H1 (cell line): ENCODE results near the gene R3HDM1.

Experiments used
- ASH2L ChIP-seq: fragments of 200-600, 300-600 bp; sonication (generic); IDR thresholded peaks from one replicate; pipeline ENCODE4 v1.7.1; 2017; ENCODE audit warnings: low read length
- CREB1 ChIP-seq: IDR thresholded peaks from 2 replicates; pipeline ENCODE4 v1.6.1; 2012; ENCODE audit warnings: inconsistent platforms
- EGR1 ChIP-seq: IDR thresholded peaks from 2 replicates; pipeline ENCODE4 v1.6.1; 2011; ENCODE audit warnings: low read depth, low read length, borderline replicate concordance
- EP300 ChIP-seq, 2 experiments: IDR thresholded peaks; 1 replicate in 1 of 2; 2 replicates in 1 of 2; pipeline ENCODE4 v1.6.1; 2011 to 2012; ENCODE audit warnings: low read depth in 2 of 2, low read length in 2 of 2, mild to moderate bottlenecking in 2 of 2, borderline replicate concordance in 1 of 2, inconsistent platforms in 1 of 2, moderate library complexity in 1 of 2
- EZH2 ChIP-seq: fragments of 200-600 bp; sonication (generic); IDR thresholded peaks from 2 replicates; pipeline ENCODE4 v1.7.1; 2012; ENCODE audit warnings: low read depth, mild to moderate bottlenecking, moderate library complexity, low read length, inconsistent platforms; ENCODE audit not compliant: severe bottlenecking
- HDAC6 ChIP-seq: IDR thresholded peaks from one replicate; pipeline ENCODE4 v1.7.1; 2012; ENCODE audit warnings: low read depth, mild to moderate bottlenecking, inconsistent platforms, low read length, moderate library complexity
- JUN ChIP-seq: IDR thresholded peaks from 2 replicates; pipeline ENCODE4 v1.6.1; 2011; ENCODE audit warnings: low read depth, mild to moderate bottlenecking, improper control_type of control experiment, low read length
- SP2 ChIP-seq: IDR thresholded peaks from 2 replicates; pipeline ENCODE4 v1.6.1; 2012; ENCODE audit warnings: mild to moderate bottlenecking, low read length, inconsistent platforms
- TAF1 ChIP-seq: IDR thresholded peaks from 2 replicates; pipeline ENCODE4 v1.6.1; 2011; ENCODE audit warnings: mild to moderate bottlenecking, low read depth, low read length
- TEAD4 ChIP-seq: IDR thresholded peaks from 2 replicates; pipeline ENCODE4 v1.6.1; 2012; ENCODE audit warnings: low read depth, low read length, inconsistent platforms, mixed read lengths
- YY1 ChIP-seq: IDR thresholded peaks from 2 replicates; pipeline ENCODE4 v1.6.1; 2011; ENCODE audit warnings: low read depth, mild to moderate bottlenecking, low read length
- TF ChIP-seq, protein P1 (sequence below), 3 experiments: IDR thresholded peaks; 1 replicate in 2 of 3; 2 replicates in 1 of 3; pipeline versions ENCODE4 v1.5.1 to v1.6.1; 2011; ENCODE audit warnings: low read length in 3 of 3, mild to moderate bottlenecking in 3 of 3, inconsistent platforms in 2 of 3, low read depth in 1 of 3, moderate library complexity in 1 of 3; ENCODE audit not compliant: insufficient read depth in 1 of 3; ENCODE audit errors: control extremely low read depth in 1 of 3

- no peak for TF ChIP-seq JUN
- TF ChIP-seq, protein P1, sequence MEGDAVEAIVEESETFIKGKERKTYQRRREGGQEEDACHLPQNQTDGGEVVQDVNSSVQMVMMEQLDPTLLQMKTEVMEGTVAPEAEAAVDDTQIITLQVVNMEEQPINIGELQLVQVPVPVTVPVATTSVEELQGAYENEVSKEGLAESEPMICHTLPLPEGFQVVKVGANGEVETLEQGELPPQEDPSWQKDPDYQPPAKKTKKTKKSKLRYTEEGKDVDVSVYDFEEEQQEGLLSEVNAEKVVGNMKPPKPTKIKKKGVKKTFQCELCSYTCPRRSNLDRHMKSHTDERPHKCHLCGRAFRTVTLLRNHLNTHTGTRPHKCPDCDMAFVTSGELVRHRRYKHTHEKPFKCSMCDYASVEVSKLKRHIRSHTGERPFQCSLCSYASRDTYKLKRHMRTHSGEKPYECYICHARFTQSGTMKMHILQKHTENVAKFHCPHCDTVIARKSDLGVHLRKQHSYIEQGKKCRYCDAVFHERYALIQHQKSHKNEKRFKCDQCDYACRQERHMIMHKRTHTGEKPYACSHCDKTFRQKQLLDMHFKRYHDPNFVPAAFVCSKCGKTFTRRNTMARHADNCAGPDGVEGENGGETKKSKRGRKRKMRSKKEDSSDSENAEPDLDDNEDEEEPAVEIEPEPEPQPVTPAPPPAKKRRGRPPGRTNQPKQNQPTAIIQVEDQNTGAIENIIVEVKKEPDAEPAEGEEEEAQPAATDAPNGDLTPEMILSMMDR (IDR thresholded peaks at IDR 0.05; ENCODE audit: control extremely low read depth in 1 of 3, insufficient read depth in 1 of 3, low read depth in 1 of 3, low read length in 3 of 3), result no peak
- no peak for TF ChIP-seq YY1
- TF ChIP-seq ASH2L, result no peak
- no peak for TF ChIP-seq CREB1
- no peak for TF ChIP-seq EZH2
- TF ChIP-seq TEAD4, result no peak
- no peak for TF ChIP-seq SP2
- no peak for TF ChIP-seq EGR1
- TF ChIP-seq EP300 (IDR thresholded peaks at IDR 0.05; ENCODE audit: borderline replicate concordance in 1 of 2, low read depth in 2 of 2, low read length in 2 of 2), result no peak
- no peak for TF ChIP-seq HDAC6
- no peak for TF ChIP-seq TAF1
Observed at GRCh38 chr2:135689679-135690078, 158.4 kb downstream of the R3HDM1 start.
